Measurements from ENCODE around the gene SH3BP2. TPM values are rescaled to one million over a fixed set of nuclear protein-coding genes. Genes with fewer than 3 reads are reported as not detected.

The SH3BP2 gene
- total and polyA plus RNA-seq, 2 donors from 2014 or later, result 27.3 to 128 TPM

GRCh38 chr4:2798399-2799223 is 5.7 kb downstream of the SH3BP2 start:
- no peak for TF ChIP-seq CTCF (IDR thresholded peaks at IDR 0.05; ENCODE audit: borderline replicate concordance, extremely low read depth, insufficient read depth)

GRCh38 chr4:2799224-2799911 is 6.5 kb downstream of the SH3BP2 start:
- peak in 2 of 5 donors; percentile 62 to 76 for DNase-seq
- intact Hi-C loops (cut with DNase I), result no loop called here
- H3K4me3 ChIP-seq (ENCODE audit: low read length in 3 of 3), result no peak overlapping the region

More at GRCh38 chr4:2798399-2799223, 5.7 kb downstream of the SH3BP2 start:
- peak; percentile 66 to 92 (median 74) for DNase-seq
- Histone ChIP-seq H3K36me3 (ENCODE audit: control insufficient read depth in 2 of 3, insufficient read depth in 3 of 3, low read length in 3 of 3) (no peaks in the 10 kb centered on the region), H3K4me3 (ENCODE audit: low read length in 3 of 3) (no peak overlapping the region), H3K4me1 (ENCODE audit: control insufficient read depth in 2 of 3, insufficient read depth in 2 of 3, low read depth in 1 of 3, low read length in 3 of 3) (peaks cover 0 to 79% (median 56%) of the 10 kb centered on the region in 3 donors), H3K9ac (ENCODE audit: low read length in 3 of 3) (peak overlapping the region in 1 of 3 donors; percentile 65), H3K27me3 (ENCODE audit: control insufficient read depth, insufficient read depth, low read length) (no peaks in the 10 kb centered on the region), H3K9me3 (ENCODE audit: control insufficient read depth in 2 of 3, insufficient read depth in 1 of 3, low read length in 3 of 3) (no peaks in the 10 kb centered on the region), H3K27ac (ENCODE audit: low read depth in 2 of 2, low read length in 2 of 2) (peak overlapping the region; percentile 77 to 93)
- FAIRE-seq, result no peak
- intact Hi-C loops (cut with DNase I), result no loop called here

GRCh38 chr4:2799971-2800690 is 7.2 kb downstream of the SH3BP2 start:
- peaks cover 0 to 2% (median 0%) of the 10 kb centered on the region in 3 donors for H3K36me3 ChIP-seq (ENCODE audit: control insufficient read depth in 2 of 3, insufficient read depth in 3 of 3, low read length in 3 of 3)
- H3K9ac ChIP-seq (ENCODE audit: low read length in 3 of 3), result peak overlapping the region in 1 of 3 donors; percentile 12
- H3K4me3 ChIP-seq (ENCODE audit: low read length in 3 of 3), result no peak overlapping the region
- TF ChIP-seq CTCF (IDR thresholded peaks at IDR 0.05; ENCODE audit: borderline replicate concordance, extremely low read depth, insufficient read depth), result no peak
- intact Hi-C loops (cut with DNase I), result no loop called here
- DNase-seq, result peak in 2 of 5 donors; percentile 65 to 77
- FAIRE-seq, result no peak
- H3K27me3 ChIP-seq (ENCODE audit: control insufficient read depth, insufficient read depth, low read length), result no peaks in the 10 kb centered on the region
- H3K4me1 ChIP-seq (ENCODE audit: control insufficient read depth in 2 of 3, insufficient read depth in 2 of 3, low read depth in 1 of 3, low read length in 3 of 3), result peaks cover 0 to 76% (median 51%) of the 10 kb centered on the region in 3 donors
- no peaks in the 10 kb centered on the region for H3K9me3 ChIP-seq (ENCODE audit: control insufficient read depth in 2 of 3, insufficient read depth in 1 of 3, low read length in 3 of 3)
- peak overlapping the region; percentile 83 to 93 for H3K27ac ChIP-seq (ENCODE audit: low read depth in 2 of 2, low read length in 2 of 2)

More at GRCh38 chr4:2799224-2799911, 6.5 kb downstream of the SH3BP2 start:
- H3K27me3 ChIP-seq (ENCODE audit: control insufficient read depth, insufficient read depth, low read length), result no peaks in the 10 kb centered on the region
- no peak for FAIRE-seq
- peak overlapping the region; percentile 77 to 93 for H3K27ac ChIP-seq (ENCODE audit: low read depth in 2 of 2, low read length in 2 of 2)
- H3K36me3 ChIP-seq (ENCODE audit: control insufficient read depth in 2 of 3, insufficient read depth in 3 of 3, low read length in 3 of 3), result peaks cover 0 to 2% (median 0%) of the 10 kb centered on the region in 3 donors
- H3K9me3 ChIP-seq (ENCODE audit: control insufficient read depth in 2 of 3, insufficient read depth in 1 of 3, low read length in 3 of 3), result no peaks in the 10 kb centered on the region
- peak overlapping the region in 1 of 3 donors; percentile 12 for H3K9ac ChIP-seq (ENCODE audit: low read length in 3 of 3)
- H3K4me1 ChIP-seq (ENCODE audit: control insufficient read depth in 2 of 3, insufficient read depth in 2 of 3, low read depth in 1 of 3, low read length in 3 of 3), result peaks cover 0 to 77% (median 49%) of the 10 kb centered on the region in 3 donors
- TF ChIP-seq CTCF (IDR thresholded peaks at IDR 0.05; ENCODE audit: borderline replicate concordance, extremely low read depth, insufficient read depth), result no peak

Data from kidney (tissue), 14 donors.